ENCODE measurements around the gene RBM48.
"Not testable (repeated sequence)": the region's sequence is repeated elsewhere in the genome, so short reads cannot be mapped to it uniquely, and the experiment has no call there.

Gene RBM48

GRCh38 chr7:92528188-92528957 lies at the start of gene RBM48, which contains the start of gene PEX1:
Gene RBM48, plus strand, starts transcription at chr7:92528795. Its CDS starts 19 bp downstream, at chr7:92528814.
Gene PEX1, minus strand, starts transcription at chr7:92528520. Its CDS starts 85 bp downstream, at chr7:92528435.
- peak; percentile 99 for DNase-seq

GRCh38 chr7:92479146-92479545 lies 49.4 kb upstream of the RBM48 start:
- not testable (repeated sequence) for DNase-seq

- DNase-seq: not testable (repeated sequence)
These were observed 45.0 kb upstream of the RBM48 start for GRCh38 chr7:92483624-92484023.

- not testable (repeated sequence) for DNase-seq
These were observed 44.4 kb upstream of the RBM48 start for GRCh38 chr7:92484226-92484625.

GRCh38 chr7:92485267-92485892 lies 43.2 kb upstream of the RBM48 start:
- DNase-seq: no peak

GRCh38 chr7:92485974-92486373 lies 42.6 kb upstream of the RBM48 start:
- no peak for DNase-seq

GRCh38 chr7:92487804-92488203 lies 40.8 kb upstream of the RBM48 start:
- no peak for DNase-seq

GRCh38 chr7:92489634-92490033 lies 39.0 kb upstream of the RBM48 start:
- no peak for DNase-seq

- no peak for DNase-seq
These were observed 31.7 kb upstream of the RBM48 start for GRCh38 chr7:92496876-92497275.

- no peak for DNase-seq
These were observed 30.0 kb upstream of the RBM48 start for GRCh38 chr7:92498557-92498956.

- no peak for DNase-seq
These were observed 24.8 kb upstream of the RBM48 start for GRCh38 chr7:92503767-92504166.

GRCh38 chr7:92504563-92504962 lies 24.0 kb upstream of the RBM48 start:
- no peak for DNase-seq

GRCh38 chr7:92506363-92506762 lies 22.2 kb upstream of the RBM48 start:
- no peak for DNase-seq

GRCh38 chr7:92508946-92509345 lies 19.6 kb upstream of the RBM48 start:
- no peak for DNase-seq

- no peak for DNase-seq
These were observed 15.3 kb upstream of the RBM48 start for GRCh38 chr7:92513167-92513902.

- DNase-seq: no peak
These were observed 11.0 kb upstream of the RBM48 start for GRCh38 chr7:92517631-92518030.

GRCh38 chr7:92520024-92520423 lies 8.6 kb upstream of the RBM48 start:
- DNase-seq: peak; percentile 37

- DNase-seq: no peak
These were observed 5.5 kb upstream of the RBM48 start for GRCh38 chr7:92523110-92523509.

GRCh38 chr7:92527300-92528187 lies 1.1 kb upstream of the RBM48 start:
- peak; percentile 30 for DNase-seq

- DNase-seq: no peak
These were observed 316 bp downstream of the RBM48 start for GRCh38 chr7:92528958-92529264.

- no peak for DNase-seq
These were observed 6.0 kb downstream of the RBM48 start for GRCh38 chr7:92534572-92534971.

GRCh38 chr7:92543542-92543941 lies 14.9 kb downstream of the RBM48 start:
- DNase-seq: not testable (repeated sequence)

- not testable (repeated sequence) for DNase-seq
These were observed 16.5 kb downstream of the RBM48 start for GRCh38 chr7:92545116-92545515.
